ENCODE results near the gene NETO2. TPM values are rescaled to one million over a fixed set of nuclear protein-coding genes. Genes with fewer than 3 reads are reported as not detected.

Gene NETO2
- total RNA-seq, 1 experiment from 2014 or later, result 38.2 TPM

- Histone ChIP-seq H3K4me3 (ENCODE audit: low read depth in 2 of 2, low read length in 2 of 2) (no peak overlapping the region), H3K27me3 (ENCODE audit: control insufficient read depth, insufficient read depth, low read length) (no peaks in the 10 kb centered on the region), H3K9me3 (ENCODE audit: control insufficient read depth, insufficient read depth, low read depth, low read length) (no peaks in the 10 kb centered on the region), H3K27ac (ENCODE audit: low read length) (no peak overlapping the region), H3K4me1 (ENCODE audit: control insufficient read depth, insufficient read depth, low read length) (no peaks in the 10 kb centered on the region), H3K36me3 (ENCODE audit: control insufficient read depth, insufficient read depth, low read length) (no peaks in the 10 kb centered on the region)
- TF ChIP-seq, protein P1, sequence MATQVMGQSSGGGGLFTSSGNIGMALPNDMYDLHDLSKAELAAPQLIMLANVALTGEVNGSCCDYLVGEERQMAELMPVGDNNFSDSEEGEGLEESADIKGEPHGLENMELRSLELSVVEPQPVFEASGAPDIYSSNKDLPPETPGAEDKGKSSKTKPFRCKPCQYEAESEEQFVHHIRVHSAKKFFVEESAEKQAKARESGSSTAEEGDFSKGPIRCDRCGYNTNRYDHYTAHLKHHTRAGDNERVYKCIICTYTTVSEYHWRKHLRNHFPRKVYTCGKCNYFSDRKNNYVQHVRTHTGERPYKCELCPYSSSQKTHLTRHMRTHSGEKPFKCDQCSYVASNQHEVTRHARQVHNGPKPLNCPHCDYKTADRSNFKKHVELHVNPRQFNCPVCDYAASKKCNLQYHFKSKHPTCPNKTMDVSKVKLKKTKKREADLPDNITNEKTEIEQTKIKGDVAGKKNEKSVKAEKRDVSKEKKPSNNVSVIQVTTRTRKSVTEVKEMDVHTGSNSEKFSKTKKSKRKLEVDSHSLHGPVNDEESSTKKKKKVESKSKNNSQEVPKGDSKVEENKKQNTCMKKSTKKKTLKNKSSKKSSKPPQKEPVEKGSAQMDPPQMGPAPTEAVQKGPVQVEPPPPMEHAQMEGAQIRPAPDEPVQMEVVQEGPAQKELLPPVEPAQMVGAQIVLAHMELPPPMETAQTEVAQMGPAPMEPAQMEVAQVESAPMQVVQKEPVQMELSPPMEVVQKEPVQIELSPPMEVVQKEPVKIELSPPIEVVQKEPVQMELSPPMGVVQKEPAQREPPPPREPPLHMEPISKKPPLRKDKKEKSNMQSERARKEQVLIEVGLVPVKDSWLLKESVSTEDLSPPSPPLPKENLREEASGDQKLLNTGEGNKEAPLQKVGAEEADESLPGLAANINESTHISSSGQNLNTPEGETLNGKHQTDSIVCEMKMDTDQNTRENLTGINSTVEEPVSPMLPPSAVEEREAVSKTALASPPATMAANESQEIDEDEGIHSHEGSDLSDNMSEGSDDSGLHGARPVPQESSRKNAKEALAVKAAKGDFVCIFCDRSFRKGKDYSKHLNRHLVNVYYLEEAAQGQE (IDR thresholded peaks at IDR 0.05; ENCODE audit: insufficient read depth in 1 of 2, low read depth in 2 of 2, low read length in 1 of 2), result no peak
- TF ChIP-seq CTCF (IDR thresholded peaks at IDR 0.05) (no peak), POLR2AphosphoS5 (IDR thresholded peaks at IDR 0.05; ENCODE audit: low read depth, low read length) (no peak), TCF7L2 (IDR thresholded peaks at IDR 0.05; ENCODE audit: low read depth, low read length) (no peak), SIN3A (IDR thresholded peaks at IDR 0.05; ENCODE audit: borderline replicate concordance, insufficient read depth, low read depth, low read length) (no peak)
- BruUV-seq (replicated peaks), result no TSS peak
- no peak for ATAC-seq
- DNase-seq (ENCODE audit: low read depth, low spot score), result no peak
- ChIA-PET CTCF (no interaction called here), POLR2A (interaction anchor here (0.7 kb wide), 1 partner anchor 10 kb away, joined by 3 read pairs; no protein-coding TSS in a partner anchor)
- in situ Hi-C loops (cut with HindIII; ENCODE audit: low pct_unique_long_range_greater_than_20kb, low sequenced_read_pairs) (no loop called here), intact Hi-C loops (cut with micrococcal nuclease; ENCODE audit: unreplicated experiment) (loop anchor here (10.0 kb wide), 2 partner anchors 97 to 1107 kb away; partner anchors contain the start of genes ABCC12 and NETO2)
Measured at GRCh38 chr16:47047524-47048203, 96.1 kb downstream of the NETO2 start.

- in situ Hi-C loops (cut with HindIII; ENCODE audit: low pct_unique_long_range_greater_than_20kb, low sequenced_read_pairs) (no loop called here), intact Hi-C loops (cut with micrococcal nuclease; ENCODE audit: unreplicated experiment) (loop anchor here (10.0 kb wide), 2 partner anchors 98 to 1108 kb away; partner anchors contain the start of genes ABCC12 and NETO2)
- no peak for TF ChIP-seq POLR2AphosphoS5 (IDR thresholded peaks at IDR 0.05; ENCODE audit: low read depth, low read length)
- TF ChIP-seq, protein P1 (IDR thresholded peaks at IDR 0.05; ENCODE audit: insufficient read depth in 1 of 2, low read depth in 2 of 2, low read length in 1 of 2), result no peak
- TF ChIP-seq SIN3A (IDR thresholded peaks at IDR 0.05; ENCODE audit: borderline replicate concordance, insufficient read depth, low read depth, low read length), result no peak
- no peak for TF ChIP-seq TCF7L2 (IDR thresholded peaks at IDR 0.05; ENCODE audit: low read depth, low read length)
- TF ChIP-seq CTCF (IDR thresholded peaks at IDR 0.05), result no peak
- BruUV-seq (replicated peaks), result no TSS peak
- no peak for ATAC-seq
- CTCF ChIA-PET, result no interaction called here
- no peak overlapping the region for H3K27ac ChIP-seq (ENCODE audit: low read length)
- H3K4me3 ChIP-seq (ENCODE audit: low read depth in 2 of 2, low read length in 2 of 2), result no peak overlapping the region
- H3K27me3 ChIP-seq (ENCODE audit: control insufficient read depth, insufficient read depth, low read length), result no peaks in the 10 kb centered on the region
- no peak for DNase-seq (ENCODE audit: low read depth, low spot score)
- no peaks in the 10 kb centered on the region for H3K4me1 ChIP-seq (ENCODE audit: control insufficient read depth, insufficient read depth, low read length)
- H3K36me3 ChIP-seq (ENCODE audit: control insufficient read depth, insufficient read depth, low read length), result no peaks in the 10 kb centered on the region
- no peaks in the 10 kb centered on the region for H3K9me3 ChIP-seq (ENCODE audit: control insufficient read depth, insufficient read depth, low read depth, low read length)
- POLR2A ChIA-PET, result interaction anchor here (0.7 kb wide), 1 partner anchor 9 kb away, joined by 3 read pairs; no protein-coding TSS in a partner anchor
Measured at GRCh38 chr16:47046726-47047523, 96.8 kb downstream of the NETO2 start.
